Vagina (tissue), 2 donors: Measurements from ENCODE around the gene LRPPRC.

Experiments used
- POLR2A ChIP-seq, 2 donors: fragments of 450-650 bp; IDR thresholded peaks; one replicate each; pipeline ENCODE4 v1.6.1; 2017; ENCODE audit warnings: antibody characterized with exemption in 2 of 2, mild to moderate bottlenecking in 2 of 2, moderate library complexity in 2 of 2
- TF ChIP-seq, protein P1 (sequence below), 3 experiments: fragments of 450-650 bp in 2 of 3; fragments of 200-600 bp in 1 of 3; sonication (generic) in 1 of 3; IDR thresholded peaks; one replicate each; pipeline ENCODE4 v1.5.1; 2017 to 2019; ENCODE audit warnings: antibody characterized with exemption in 3 of 3, mild to moderate bottlenecking in 2 of 3, moderate library complexity in 2 of 3

DNA sequence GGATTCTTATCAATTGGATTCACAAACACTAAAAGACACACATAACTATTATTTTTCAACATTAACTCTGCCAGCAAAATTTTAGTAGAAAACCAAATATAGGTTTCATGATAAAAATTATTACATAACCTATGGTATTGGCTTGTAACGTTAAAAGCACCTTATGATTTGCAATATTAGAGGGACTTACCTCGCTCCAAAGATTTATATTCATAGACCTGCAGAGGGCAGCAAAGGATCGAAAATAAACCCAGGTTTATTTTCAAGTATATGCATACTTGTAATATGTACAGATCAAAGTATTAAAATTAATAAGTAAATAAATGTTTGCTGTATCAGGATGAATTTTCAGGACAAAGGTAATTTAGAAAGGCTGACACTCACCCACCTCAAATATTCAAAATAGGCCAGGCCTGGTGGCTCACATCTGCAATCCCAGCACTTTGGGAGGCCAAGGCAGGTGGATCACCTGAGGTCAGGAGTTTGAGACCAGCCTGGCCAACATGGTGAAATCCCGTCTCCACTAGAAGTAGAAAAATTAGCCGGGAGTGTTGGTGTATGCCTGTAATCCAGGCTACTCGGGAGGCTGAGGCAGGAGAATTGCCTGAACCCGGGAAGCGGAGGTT lies 45.3 kb downstream of the LRPPRC start:
- TF ChIP-seq, protein P1, sequence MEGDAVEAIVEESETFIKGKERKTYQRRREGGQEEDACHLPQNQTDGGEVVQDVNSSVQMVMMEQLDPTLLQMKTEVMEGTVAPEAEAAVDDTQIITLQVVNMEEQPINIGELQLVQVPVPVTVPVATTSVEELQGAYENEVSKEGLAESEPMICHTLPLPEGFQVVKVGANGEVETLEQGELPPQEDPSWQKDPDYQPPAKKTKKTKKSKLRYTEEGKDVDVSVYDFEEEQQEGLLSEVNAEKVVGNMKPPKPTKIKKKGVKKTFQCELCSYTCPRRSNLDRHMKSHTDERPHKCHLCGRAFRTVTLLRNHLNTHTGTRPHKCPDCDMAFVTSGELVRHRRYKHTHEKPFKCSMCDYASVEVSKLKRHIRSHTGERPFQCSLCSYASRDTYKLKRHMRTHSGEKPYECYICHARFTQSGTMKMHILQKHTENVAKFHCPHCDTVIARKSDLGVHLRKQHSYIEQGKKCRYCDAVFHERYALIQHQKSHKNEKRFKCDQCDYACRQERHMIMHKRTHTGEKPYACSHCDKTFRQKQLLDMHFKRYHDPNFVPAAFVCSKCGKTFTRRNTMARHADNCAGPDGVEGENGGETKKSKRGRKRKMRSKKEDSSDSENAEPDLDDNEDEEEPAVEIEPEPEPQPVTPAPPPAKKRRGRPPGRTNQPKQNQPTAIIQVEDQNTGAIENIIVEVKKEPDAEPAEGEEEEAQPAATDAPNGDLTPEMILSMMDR (IDR thresholded peaks at IDR 0.05), result no peak
- TF ChIP-seq POLR2A (IDR thresholded peaks at IDR 0.05), result no peak
